ENCODE data around the gene FARS2.
"Not testable (repeated sequence)": the region's sequence is repeated elsewhere in the genome, so short reads cannot be mapped to it uniquely, and the experiment has no call there.

FARS2 gene

GRCh38 chr6:5789426-5789825 lies 528.1 kb downstream of the FARS2 start:
- H3K4me3 ChIP-seq (ENCODE audit: low read length); H3K27me3 ChIP-seq (ENCODE audit: insufficient read depth, low read length); H3K9me3 ChIP-seq (ENCODE audit: low read length); H3K36me3 ChIP-seq (ENCODE audit: insufficient read depth, low read length); H2AFZ ChIP-seq (ENCODE audit: low read depth, low read length): not testable (repeated sequence)
- peaks cover 14% of the 10 kb centered on the region for H3K4me1 ChIP-seq (ENCODE audit: insufficient read depth, low read length)

GRCh38 chr6:5796555-5796954 lies 535.2 kb downstream of the FARS2 start:
- H3K27me3 ChIP-seq (ENCODE audit: insufficient read depth, low read length); H2AFZ ChIP-seq (ENCODE audit: low read depth, low read length); H3K4me3 ChIP-seq (ENCODE audit: low read length); H3K36me3 ChIP-seq (ENCODE audit: insufficient read depth, low read length); H3K9me3 ChIP-seq (ENCODE audit: low read length); H3K4me1 ChIP-seq (ENCODE audit: insufficient read depth, low read length): not testable (repeated sequence)

DNA sequence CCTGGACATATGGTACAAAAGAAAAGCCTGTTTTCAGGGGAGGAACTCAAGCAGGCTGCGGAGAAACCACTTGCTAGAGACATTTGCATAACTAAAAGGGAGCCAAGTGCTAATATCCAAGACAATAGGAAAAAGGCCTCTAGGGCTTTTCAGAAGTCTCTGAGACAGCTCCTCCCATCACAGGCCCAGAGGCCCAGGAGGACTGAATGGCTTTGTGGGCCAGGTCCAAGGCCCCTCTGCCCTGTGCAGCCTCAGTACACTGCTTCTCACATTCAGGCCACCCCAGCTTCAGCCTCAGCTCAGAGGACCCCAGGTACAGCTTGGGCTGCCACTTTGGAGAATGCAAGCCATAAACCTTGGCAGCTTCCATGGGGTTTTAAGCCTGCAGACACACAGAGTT lies 545.1 kb downstream of the FARS2 start:
- H3K4me3 ChIP-seq (ENCODE audit: low read length); H2AFZ ChIP-seq (ENCODE audit: low read depth, low read length); H3K27me3 ChIP-seq (ENCODE audit: insufficient read depth, low read length); H3K9me3 ChIP-seq (ENCODE audit: low read length); H3K4me1 ChIP-seq (ENCODE audit: insufficient read depth, low read length); H3K36me3 ChIP-seq (ENCODE audit: insufficient read depth, low read length): not testable (repeated sequence)

GRCh38 chr6:5809450-5809849 lies 548.1 kb downstream of the FARS2 start:
- Histone ChIP-seq H3K4me3 (ENCODE audit: low read length) (no peak overlapping the region), H3K36me3 (ENCODE audit: insufficient read depth, low read length) (no peaks in the 10 kb centered on the region), H3K4me1 (ENCODE audit: insufficient read depth, low read length) (no peaks in the 10 kb centered on the region), H3K9me3 (ENCODE audit: low read length) (peaks cover 2% of the 10 kb centered on the region), H2AFZ (ENCODE audit: low read depth, low read length) (no peak overlapping the region), H3K27me3 (ENCODE audit: insufficient read depth, low read length) (no peaks in the 10 kb centered on the region)

GRCh38 chr6:5811997-5812396 lies 550.7 kb downstream of the FARS2 start:
- H3K4me3 ChIP-seq (ENCODE audit: low read length): no peak overlapping the region
- H2AFZ ChIP-seq (ENCODE audit: low read depth, low read length): no peak overlapping the region
- H3K4me1 ChIP-seq (ENCODE audit: insufficient read depth, low read length): no peaks in the 10 kb centered on the region
- H3K27me3 ChIP-seq (ENCODE audit: insufficient read depth, low read length): no peaks in the 10 kb centered on the region
- H3K36me3 ChIP-seq (ENCODE audit: insufficient read depth, low read length): no peaks in the 10 kb centered on the region
- no peaks in the 10 kb centered on the region for H3K9me3 ChIP-seq (ENCODE audit: low read length)

GRCh38 chr6:5813625-5814027 lies 552.3 kb downstream of the FARS2 start:
- Histone ChIP-seq H2AFZ (ENCODE audit: low read depth, low read length) (no peak overlapping the region), H3K36me3 (ENCODE audit: insufficient read depth, low read length) (no peaks in the 10 kb centered on the region), H3K4me1 (ENCODE audit: insufficient read depth, low read length) (no peaks in the 10 kb centered on the region), H3K9me3 (ENCODE audit: low read length) (no peaks in the 10 kb centered on the region), H3K4me3 (ENCODE audit: low read length) (no peak overlapping the region), H3K27me3 (ENCODE audit: insufficient read depth, low read length) (no peaks in the 10 kb centered on the region)

DNA sequence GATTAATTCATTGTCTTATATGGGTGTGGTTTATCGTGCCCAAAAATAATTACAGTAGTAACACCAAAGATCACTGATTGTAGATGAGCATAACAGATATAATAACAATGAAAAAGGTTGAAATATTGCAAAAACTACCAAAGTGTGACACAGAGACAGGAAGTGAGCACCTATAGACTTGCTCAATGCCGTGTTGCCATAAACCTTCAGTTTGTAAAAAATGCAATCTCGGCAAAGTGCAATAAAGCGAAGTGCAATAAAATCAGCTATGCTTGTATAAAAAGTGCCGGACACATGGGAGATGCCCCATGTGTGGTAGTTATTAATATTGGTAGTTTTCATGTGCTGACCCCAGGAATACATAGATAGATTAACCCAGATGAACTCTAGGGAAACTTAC lies 552.8 kb downstream of the FARS2 start:
- no peaks in the 10 kb centered on the region for H3K9me3 ChIP-seq (ENCODE audit: low read length)
- H3K4me3 ChIP-seq (ENCODE audit: low read length): no peak overlapping the region
- H2AFZ ChIP-seq (ENCODE audit: low read depth, low read length): no peak overlapping the region
- no peaks in the 10 kb centered on the region for H3K36me3 ChIP-seq (ENCODE audit: insufficient read depth, low read length)
- H3K27me3 ChIP-seq (ENCODE audit: insufficient read depth, low read length): no peaks in the 10 kb centered on the region
- H3K4me1 ChIP-seq (ENCODE audit: insufficient read depth, low read length): no peaks in the 10 kb centered on the region

DNA sequence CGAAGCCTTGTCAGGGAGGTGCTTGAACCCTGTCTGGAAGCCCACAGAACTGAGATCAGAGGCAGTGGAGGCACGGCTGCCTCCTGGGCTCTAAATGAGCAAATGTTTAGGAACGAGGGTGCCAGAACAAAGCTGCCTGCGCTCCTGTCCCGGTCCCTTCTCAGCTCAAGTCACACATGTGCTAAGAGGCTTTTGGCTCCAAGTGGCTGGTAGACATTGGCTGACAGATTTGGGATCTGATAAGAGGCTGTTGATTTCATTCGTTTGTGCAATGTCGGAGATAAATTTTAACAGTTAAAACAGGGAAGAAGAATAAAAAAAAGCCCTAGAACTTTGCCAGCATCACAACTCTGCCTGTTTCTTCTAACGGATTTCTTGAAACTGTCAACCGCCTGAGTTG lies 553.6 kb downstream of the FARS2 start:
- no peaks in the 10 kb centered on the region for H3K4me1 ChIP-seq (ENCODE audit: insufficient read depth, low read length)
- no peaks in the 10 kb centered on the region for H3K36me3 ChIP-seq (ENCODE audit: insufficient read depth, low read length)
- no peaks in the 10 kb centered on the region for H3K27me3 ChIP-seq (ENCODE audit: insufficient read depth, low read length)
- no peak overlapping the region for H3K4me3 ChIP-seq (ENCODE audit: low read length)
- no peak overlapping the region for H2AFZ ChIP-seq (ENCODE audit: low read depth, low read length)
- H3K9me3 ChIP-seq (ENCODE audit: low read length): no peaks in the 10 kb centered on the region

- Histone ChIP-seq H3K27me3 (ENCODE audit: insufficient read depth, low read length) (no peaks in the 10 kb centered on the region), H3K9me3 (ENCODE audit: low read length) (no peaks in the 10 kb centered on the region), H3K4me3 (ENCODE audit: low read length) (no peak overlapping the region), H3K36me3 (ENCODE audit: insufficient read depth, low read length) (no peaks in the 10 kb centered on the region), H3K4me1 (ENCODE audit: insufficient read depth, low read length) (no peaks in the 10 kb centered on the region), H2AFZ (ENCODE audit: low read depth, low read length) (no peak overlapping the region)
Observed at GRCh38 chr6:5817869-5818268, 556.6 kb downstream of the FARS2 start.

DNA sequence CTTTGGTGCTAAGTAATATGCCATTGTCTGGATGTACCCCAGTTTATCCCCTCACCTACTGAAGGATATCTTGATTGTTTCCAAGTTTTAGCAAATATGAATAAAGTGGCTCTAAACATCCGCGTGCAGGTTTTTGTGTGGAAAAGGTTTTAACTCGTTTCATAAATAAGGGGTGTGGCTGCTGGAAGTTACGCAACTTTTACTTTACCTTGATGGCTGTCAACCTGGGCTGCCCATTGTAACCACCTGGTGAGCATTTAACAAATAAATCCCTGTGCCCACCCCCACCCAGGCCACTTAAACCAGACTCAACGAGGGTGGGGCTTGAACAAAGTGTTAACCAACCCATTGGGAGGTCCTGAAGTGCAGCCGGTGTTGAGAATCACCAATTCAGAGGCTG lies 557.6 kb downstream of the FARS2 start:
- Histone ChIP-seq H3K9me3 (ENCODE audit: low read length) (no peaks in the 10 kb centered on the region), H2AFZ (ENCODE audit: low read depth, low read length) (no peak overlapping the region), H3K36me3 (ENCODE audit: insufficient read depth, low read length) (no peaks in the 10 kb centered on the region), H3K4me1 (ENCODE audit: insufficient read depth, low read length) (no peaks in the 10 kb centered on the region), H3K4me3 (ENCODE audit: low read length) (no peak overlapping the region), H3K27me3 (ENCODE audit: insufficient read depth, low read length) (no peaks in the 10 kb centered on the region)

Data from neuron (in vitro differentiated cells).